H1 (cell line): ENCODE measurements around the gene PNLDC1. TPM values are rescaled to one million over a fixed set of nuclear protein-coding genes. Genes with fewer than 3 reads are reported as not detected.

ENCODE experiments used
- CTCF ChIA-PET: fragments of 300-600 bp; sonication (Branson Sonifier 250); formaldehyde crosslinking; loops from one replicate; lab custom pipeline; 2021; ENCODE audit not compliant: partially characterized antibody; lab: Charles Lee
- POLR2A ChIA-PET: fragments of 300-600 bp; sonication (Branson Sonifier 250); formaldehyde crosslinking; loops from one replicate; lab custom pipeline; 2021; ENCODE audit warnings: inconsistent platforms; ENCODE audit not compliant: partially characterized antibody; lab: Charles Lee
- DNase-seq, 2 experiments: peaks; one replicate each; pipeline versions ENCODE4 v3.0.0 to v3.0.0-alpha.2; 2010 to 2022; ENCODE audit warnings: low spot score in 2 of 2, low read depth in 1 of 2, mixed read lengths in 1 of 2
- FAIRE-seq: peaks from 2 replicates; lab custom pipeline; 2011; peaks lifted over from hg19 to GRCh38; lab: Jason Lieb, UNC
- H2AFZ ChIP-seq: 2 replicates; pipeline ENCODE4 v1.8.1; 2012; ENCODE audit warnings: low read length, inconsistent platforms
- H2AK5ac ChIP-seq: 2 replicates; pipeline ENCODE4 v1.6.1; 2013; ENCODE audit warnings: low read depth, low read length
- H2BK120ac ChIP-seq: replicated peaks from 2 replicates; pipeline ENCODE3; 2013; ENCODE audit warnings: low read depth, low read length, inconsistent platforms
- H2BK12ac ChIP-seq: 2 replicates; pipeline ENCODE4 v1.6.1; 2013; ENCODE audit warnings: low read depth, low read length
- H2BK15ac ChIP-seq: 2 replicates; pipeline ENCODE4 v1.6.1; 2013; ENCODE audit warnings: low read length
- H2BK20ac ChIP-seq: 2 replicates; pipeline ENCODE4 v1.6.1; 2013; ENCODE audit warnings: low read length
- H2BK5ac ChIP-seq: 2 replicates; pipeline ENCODE4 v1.6.1; 2013; ENCODE audit warnings: low read depth, low read length
- H3K14ac ChIP-seq: 2 replicates; pipeline ENCODE4 v1.6.1; 2013; ENCODE audit warnings: inconsistent platforms; ENCODE audit not compliant: insufficient read length
- H3K18ac ChIP-seq: 2 replicates; pipeline ENCODE4 v1.6.1; 2013; ENCODE audit warnings: low read length; ENCODE audit errors: extremely low read depth
- H3K23ac ChIP-seq: 2 replicates; pipeline ENCODE4 v1.6.1; 2013; ENCODE audit warnings: inconsistent platforms; ENCODE audit not compliant: insufficient read length
- H3K23me2 ChIP-seq: 2 replicates; pipeline ENCODE4 v1.6.1; 2013; ENCODE audit warnings: low read depth, low read length
- H3K27ac ChIP-seq: 2 replicates; pipeline ENCODE4 v1.6.1; 2011; ENCODE audit warnings: low read depth, low read length, inconsistent platforms
- H3K27me3 ChIP-seq, 4 experiments: replicated peaks in 1 of 4; 1 replicate in 1 of 4; 2 replicates in 3 of 4; pipeline versions ENCODE4 v1.6.1 to v1.8.1; 2011 to 2013; ENCODE audit warnings: low read length in 3 of 4, mild to moderate bottlenecking in 3 of 4, inconsistent platforms in 2 of 4, mixed read lengths in 2 of 4, moderate library complexity in 1 of 4; ENCODE audit not compliant: control insufficient read depth in 3 of 4, insufficient read depth in 3 of 4; ENCODE audit errors: extremely low read depth in 1 of 4
- H3K36me3 ChIP-seq, 4 experiments: 2 replicates each; pipeline versions ENCODE4 v1.6.1 to v1.8.1; 2011 to 2013; ENCODE audit warnings: mild to moderate bottlenecking in 4 of 4, low read length in 3 of 4, moderate library complexity in 2 of 4, control low read depth in 1 of 4, inconsistent platforms in 1 of 4; ENCODE audit not compliant: insufficient read depth in 4 of 4, control insufficient read depth in 2 of 4
- H3K4ac ChIP-seq: replicated peaks from 2 replicates; pipeline ENCODE3; 2013; ENCODE audit warnings: low read length, low read depth, mixed read lengths, inconsistent platforms; ENCODE audit not compliant: insufficient read length
- H3K4me1 ChIP-seq, 4 experiments: replicated peaks in 1 of 4; 1 replicate in 1 of 4; 2 replicates in 3 of 4; pipeline versions ENCODE4 v1.6.1 to v1.8.1; 2011 to 2013; ENCODE audit warnings: low read length in 3 of 4, inconsistent platforms in 2 of 4, mixed read lengths in 1 of 4; ENCODE audit not compliant: insufficient read depth in 4 of 4, control insufficient read depth in 3 of 4
- H3K4me2 ChIP-seq, 2 experiments: 2 replicates each; pipeline versions ENCODE4 v1.6.1 to v1.8.1; 2011 to 2013; ENCODE audit warnings: low read depth in 2 of 2, low read length in 2 of 2, control low read depth in 1 of 2, inconsistent platforms in 1 of 2, mild to moderate bottlenecking in 1 of 2; ENCODE audit not compliant: insufficient read depth in 1 of 2
- H3K4me3 ChIP-seq, 4 experiments: fragments of 200-600, 300-600 bp in 1 of 4; sonication (generic), shearing (Covaris generic), sonication (Bioruptor Twin) in 1 of 4; 2 replicates each; pipeline versions ENCODE4 v1.5.1 to v1.8.1; 2011 to 2016; ENCODE audit warnings: low read length in 4 of 4, low read depth in 3 of 4, control low read depth in 2 of 4, inconsistent platforms in 2 of 4, mild to moderate bottlenecking in 2 of 4, mixed read lengths in 1 of 4, moderate library complexity in 1 of 4; ENCODE audit not compliant: insufficient read depth in 2 of 4; ENCODE audit errors: extremely low read depth in 1 of 4
- H3K56ac ChIP-seq: replicated peaks from 2 replicates; pipeline ENCODE3; 2013; ENCODE audit warnings: low read depth, mild to moderate bottlenecking, mixed read lengths, low read length, inconsistent platforms; ENCODE audit not compliant: insufficient read length
- H3K79me1 ChIP-seq: 2 replicates; pipeline ENCODE4 v1.6.1; 2013; ENCODE audit warnings: low read depth, low read length, control low read depth
- H3K79me2 ChIP-seq, 2 experiments: 2 replicates each; pipeline versions ENCODE4 v1.6.1 to v1.8.1; 2012 to 2013; ENCODE audit warnings: low read length in 2 of 2, mild to moderate bottlenecking in 2 of 2, inconsistent platforms in 1 of 2; ENCODE audit not compliant: insufficient read depth in 2 of 2, control insufficient read depth in 1 of 2
- H3K9ac ChIP-seq, 4 experiments: replicated peaks in 1 of 4; 1 replicate in 1 of 4; 2 replicates in 3 of 4; pipeline versions ENCODE4 v1.6.1 to v1.8.1; 2011 to 2013; ENCODE audit warnings: low read depth in 3 of 4, low read length in 3 of 4, control low read depth in 2 of 4, mild to moderate bottlenecking in 2 of 4, moderate library complexity in 2 of 4, inconsistent platforms in 1 of 4; ENCODE audit errors: extremely low read depth in 1 of 4
- H3K9me3 ChIP-seq, 2 experiments: 2 replicates each; pipeline versions ENCODE4 v1.6.1 to v1.8.1; 2012 to 2013; ENCODE audit warnings: mild to moderate bottlenecking in 2 of 2, moderate library complexity in 2 of 2, control low read depth in 1 of 2, inconsistent platforms in 1 of 2, low read depth in 1 of 2, low read length in 1 of 2, mixed read lengths in 1 of 2; ENCODE audit not compliant: insufficient read depth in 2 of 2
- H4K20me1 ChIP-seq, 2 experiments: replicated peaks in 1 of 2; 2 replicates each; pipeline versions ENCODE3 to v1.8.1; 2011 to 2013; ENCODE audit warnings: inconsistent platforms in 2 of 2, low read length in 2 of 2, mild to moderate bottlenecking in 1 of 2; ENCODE audit not compliant: insufficient read depth in 2 of 2, control insufficient read depth in 1 of 2
- H4K5ac ChIP-seq: 2 replicates; pipeline ENCODE4 v1.6.1; 2013; ENCODE audit warnings: low read length, low read depth, mixed read lengths, inconsistent platforms; ENCODE audit not compliant: insufficient read length
- H4K8ac ChIP-seq: 2 replicates; pipeline ENCODE4 v1.8.0; 2013; ENCODE audit warnings: mild to moderate bottlenecking, moderate library complexity, low read length, inconsistent platforms; ENCODE audit not compliant: insufficient read depth; ENCODE audit errors: extremely low read depth
- H4K91ac ChIP-seq: replicated peaks from 2 replicates; pipeline ENCODE3; 2013; ENCODE audit warnings: low read length, mixed read lengths, inconsistent platforms; ENCODE audit not compliant: insufficient read length
- BACH1 ChIP-seq: IDR thresholded peaks from 2 replicates; pipeline ENCODE4 v1.6.1; 2012; ENCODE audit warnings: low read length, improper control_type of control experiment
- CBX8 ChIP-seq: fragments of 300-800, 300-1000 bp; sonication (generic); IDR thresholded peaks from 2 replicates; pipeline ENCODE4 v1.7.1; 2016; ENCODE audit warnings: low read depth, low read length, borderline replicate concordance
- EP300 ChIP-seq, 2 experiments: IDR thresholded peaks; 1 replicate in 1 of 2; 2 replicates in 1 of 2; pipeline ENCODE4 v1.6.1; 2011 to 2012; ENCODE audit warnings: low read depth in 2 of 2, low read length in 2 of 2, mild to moderate bottlenecking in 2 of 2, borderline replicate concordance in 1 of 2, inconsistent platforms in 1 of 2, moderate library complexity in 1 of 2
- EZH2 ChIP-seq: fragments of 200-600 bp; sonication (generic); IDR thresholded peaks from 2 replicates; pipeline ENCODE4 v1.7.1; 2012; ENCODE audit warnings: low read depth, mild to moderate bottlenecking, moderate library complexity, low read length, inconsistent platforms; ENCODE audit not compliant: severe bottlenecking
- MAFK ChIP-seq: IDR thresholded peaks from 2 replicates; pipeline ENCODE4 v1.6.1; 2012; ENCODE audit warnings: low read depth, mild to moderate bottlenecking, improper control_type of control experiment, low read length
- POU5F1 ChIP-seq: IDR thresholded peaks from 2 replicates; pipeline ENCODE4 v1.6.1; 2011; ENCODE audit warnings: low read depth, mild to moderate bottlenecking, low read length, moderate library complexity
- RAD21 ChIP-seq, 2 experiments: IDR thresholded peaks in 1 of 2; conservative IDR thresholded peaks in 1 of 2; 2 replicates each; pipeline ENCODE4 v1.6.1; 2011; ENCODE audit warnings: low read depth in 2 of 2, low read length in 2 of 2, improper control_type of control experiment in 1 of 2, inconsistent platforms in 1 of 2, mild to moderate bottlenecking in 1 of 2, moderate library complexity in 1 of 2
- SIX5 ChIP-seq: IDR thresholded peaks from 2 replicates; pipeline ENCODE4 v1.6.1; 2011; ENCODE audit warnings: mild to moderate bottlenecking, low read depth, low read length
- TAF1 ChIP-seq: IDR thresholded peaks from 2 replicates; pipeline ENCODE4 v1.6.1; 2011; ENCODE audit warnings: mild to moderate bottlenecking, low read depth, low read length
- TCF12 ChIP-seq: IDR thresholded peaks from 2 replicates; pipeline ENCODE4 v1.6.1; 2011; ENCODE audit warnings: low read depth, mild to moderate bottlenecking, low read length
- polyA plus RNA-seq, 7 experiments: library from polyadenylated mRNA; depleted of rRNA in 3 of 7; stranded (reverse) in 5 of 7; unstranded in 2 of 7; fragments of >200 nt in 5 of 7; fragments of 200-250 nt in 2 of 7; gene quantifications; 1 replicate in 5 of 7; 2 replicates in 1 of 7; 4 replicates in 1 of 7; pipeline versions ENCODE4 v1.2.1 to v1.2.3, GENCODE V29; 2011 to 2013; ENCODE audit warnings: missing spikeins in 2 of 7, mixed read lengths in 2 of 7
- total RNA-seq: library from RNA; stranded (reverse); fragmentation: NEBNext Ultra II Directional; extraction: Animal tissue kit (Norgen Biotek cat#: 25700); gene quantifications from 2 replicates; pipeline ENCODE4 v1.2.1, GENCODE V29; 2021
- TF ChIP-seq, protein P1 (sequence below): IDR thresholded peaks from 2 replicates; pipeline ENCODE4 v1.6.1; 2012; ENCODE audit warnings: low read length, inconsistent platforms
- TF ChIP-seq, protein P2 (sequence below): IDR thresholded peaks from 2 replicates; pipeline ENCODE4 v1.6.1; 2011; ENCODE audit warnings: low read depth, mild to moderate bottlenecking, low read length; ENCODE audit not compliant: insufficient read depth

PNLDC1 gene
- total and polyA plus RNA-seq, 2 of the 8 experiments (the other 6 are each of a cell fraction or from before 2014, with no cell fraction given), result 0.15 to 0.34 TPM

- Histone ChIP-seq H2AFZ (no peak overlapping the region), H3K23me2 (no peaks in the 10 kb centered on the region), H2BK12ac (no peak overlapping the region), H3K79me1 (no peaks in the 10 kb centered on the region), H3K4me1 (no peaks in the 10 kb centered on the region), H3K4me2 (no peak overlapping the region), H2BK5ac (no peak overlapping the region), H3K27me3 (no peaks in the 10 kb centered on the region), H3K9ac (no peak overlapping the region), H3K14ac (no peak overlapping the region), H3K27ac (no peak overlapping the region), H3K79me2 (no peaks in the 10 kb centered on the region), H3K56ac (no peak overlapping the region), H4K91ac (no peak overlapping the region), H4K5ac (no peak overlapping the region), H4K8ac (no peak overlapping the region), H2BK15ac (no peak overlapping the region), H3K36me3 (no peaks in the 10 kb centered on the region), H3K23ac (no peak overlapping the region), H3K18ac (no peak overlapping the region), H3K9me3 (peaks cover 6 to 7% of the 10 kb centered on the region in 2 experiments; a peak in 2 of 4 replicates), H2AK5ac (no peak overlapping the region), H2BK120ac (no peak overlapping the region), H3K4ac (no peak overlapping the region), H2BK20ac (no peak overlapping the region), H3K4me3 (no peak overlapping the region), H4K20me1 (no peaks in the 10 kb centered on the region)
- FAIRE-seq (no peak), DNase-seq (no peak)
- CTCF ChIA-PET, result interaction anchor here (0.6 to 2.2 kb wide), 6 partner anchors 9 to 679 kb away, joined by 3 to 7 read pairs (median 4); no protein-coding TSS in a partner anchor
- POLR2A ChIA-PET, result interaction anchor here (5.6 kb wide), 1 partner anchor 63 kb away, joined by 24 read pairs; the partner anchor contains the start of genes MRPL18 and TCP1
- TF ChIP-seq, protein P1, sequence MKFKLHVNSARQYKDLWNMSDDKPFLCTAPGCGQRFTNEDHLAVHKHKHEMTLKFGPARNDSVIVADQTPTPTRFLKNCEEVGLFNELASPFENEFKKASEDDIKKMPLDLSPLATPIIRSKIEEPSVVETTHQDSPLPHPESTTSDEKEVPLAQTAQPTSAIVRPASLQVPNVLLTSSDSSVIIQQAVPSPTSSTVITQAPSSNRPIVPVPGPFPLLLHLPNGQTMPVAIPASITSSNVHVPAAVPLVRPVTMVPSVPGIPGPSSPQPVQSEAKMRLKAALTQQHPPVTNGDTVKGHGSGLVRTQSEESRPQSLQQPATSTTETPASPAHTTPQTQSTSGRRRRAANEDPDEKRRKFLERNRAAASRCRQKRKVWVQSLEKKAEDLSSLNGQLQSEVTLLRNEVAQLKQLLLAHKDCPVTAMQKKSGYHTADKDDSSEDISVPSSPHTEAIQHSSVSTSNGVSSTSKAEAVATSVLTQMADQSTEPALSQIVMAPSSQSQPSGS, result no peak
- TF ChIP-seq EZH2 (no peak), TCF12 (no peak), MAFK (no peak), BACH1 (no peak), SIX5 (no peak), CBX8 (no peak), TAF1 (no peak), EP300 (IDR thresholded peaks at IDR 0.05; ENCODE audit: borderline replicate concordance in 1 of 2, low read depth in 2 of 2, low read length in 2 of 2) (no peak), RAD21 (IDR thresholded peaks at IDR 0.05 in 1 of 2, conservative IDR thresholded peaks at IDR 0.05 in 1 of 2; ENCODE audit: low read depth in 2 of 2, low read length in 2 of 2) (no peak), POU5F1 (no peak)
- TF ChIP-seq, protein P2, sequence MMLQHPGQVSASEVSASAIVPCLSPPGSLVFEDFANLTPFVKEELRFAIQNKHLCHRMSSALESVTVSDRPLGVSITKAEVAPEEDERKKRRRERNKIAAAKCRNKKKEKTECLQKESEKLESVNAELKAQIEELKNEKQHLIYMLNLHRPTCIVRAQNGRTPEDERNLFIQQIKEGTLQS, result no peak
Measured at GRCh38 chr6:159853754-159854153, 53.7 kb downstream of the PNLDC1 start.
